Measurements from ENCODE around the gene STK4. TPM values are rescaled to one million over a fixed set of nuclear protein-coding genes. Genes with fewer than 3 reads are reported as not detected.
A peak's percentile ranks its signal among the peaks of the same experiment; 100 is the strongest.

The STK4 gene
- total and polyA plus RNA-seq, 4 experiments from 2014 or later: 151 to 374 (median 312) TPM

GRCh38 chr20:44928595-44928994, 37.7 kb upstream of the STK4 start:
- Histone ChIP-seq H3K4me3 (ENCODE audit: low read length in 2 of 2) (no peak overlapping the region), H3K4me1 (ENCODE audit: insufficient read depth, low read length) (no peaks in the 10 kb centered on the region), H3K9me3 (ENCODE audit: control insufficient read depth in 1 of 2, low read length in 2 of 2) (no peaks in the 10 kb centered on the region), H3K36me3 (ENCODE audit: insufficient read depth, low read length) (no peaks in the 10 kb centered on the region), H3K27me3 (ENCODE audit: insufficient read depth, low read length) (no peaks in the 10 kb centered on the region), H3K27ac (ENCODE audit: low read depth, low read length) (no peak overlapping the region)
- Mint-ChIP-seq H3K4me3 (no peak overlapping the region), H3K27me3 (no peaks in the 10 kb centered on the region), H3K9me3 (no peaks in the 10 kb centered on the region), H3K27ac (peak overlapping the region in 1 of 7 donors; percentile 42), H3K36me3 (peaks cover 23 to 34% of the 10 kb centered on the region in 2 donors), H3K4me1 (no peaks in the 10 kb centered on the region)
- DNase-seq: no peak
- intact Hi-C loops (cut with micrococcal nuclease): no loop called here
- CTCF ChIA-PET (ENCODE audit: partially characterized antibody): no interaction called here
- POLR2A ChIA-PET (ENCODE audit: partially characterized antibody): interaction anchor here (0.7 kb wide), 1 partner anchor 122 kb away, joined by 3 read pairs; no protein-coding TSS in a partner anchor

- no peaks in the 10 kb centered on the region for H3K4me1 ChIP-seq (ENCODE audit: insufficient read depth, low read length)
- CTCF ChIA-PET (ENCODE audit: partially characterized antibody): no interaction called here
Measured at GRCh38 chr20:44930517-44931168, 35.7 kb upstream of the STK4 start.

GRCh38 chr20:44931911-44932310, 34.4 kb upstream of the STK4 start:
- no peak overlapping the region for H3K4me3 ChIP-seq (ENCODE audit: low read length in 2 of 2)
- H3K27ac Mint-ChIP-seq: no peak overlapping the region
- peaks cover 8% of the 10 kb centered on the region for H3K36me3 ChIP-seq (ENCODE audit: insufficient read depth, low read length)
- no peak overlapping the region for H3K27ac ChIP-seq (ENCODE audit: low read depth, low read length)
- H3K4me1 Mint-ChIP-seq: no peaks in the 10 kb centered on the region
- intact Hi-C loops (cut with micrococcal nuclease): no loop called here
- no peaks in the 10 kb centered on the region for H3K27me3 ChIP-seq (ENCODE audit: insufficient read depth, low read length)
- H3K27me3 Mint-ChIP-seq: no peaks in the 10 kb centered on the region
- peaks cover 22 to 35% of the 10 kb centered on the region in 2 donors for H3K36me3 Mint-ChIP-seq
- no peak overlapping the region for H3K4me3 Mint-ChIP-seq
- ChIA-PET CTCF (ENCODE audit: partially characterized antibody) (no interaction called here), POLR2A (ENCODE audit: partially characterized antibody) (no interaction called here)
- H3K4me1 ChIP-seq (ENCODE audit: insufficient read depth, low read length): no peaks in the 10 kb centered on the region
- H3K9me3 ChIP-seq (ENCODE audit: control insufficient read depth in 1 of 2, low read length in 2 of 2): no peaks in the 10 kb centered on the region
- no peaks in the 10 kb centered on the region for H3K9me3 Mint-ChIP-seq
- no peak for DNase-seq

More at GRCh38 chr20:44930517-44931168, 35.7 kb upstream of the STK4 start:
- intact Hi-C loops (cut with micrococcal nuclease): no loop called here
- Mint-ChIP-seq H3K36me3 (peaks cover 22 to 25% of the 10 kb centered on the region in 2 donors), H3K9me3 (no peaks in the 10 kb centered on the region), H3K27me3 (no peaks in the 10 kb centered on the region), H3K4me3 (no peak overlapping the region), H3K27ac (peak overlapping the region in 2 of 7 donors; percentile 30 to 55), H3K4me1 (no peaks in the 10 kb centered on the region)
- H3K27me3 ChIP-seq (ENCODE audit: insufficient read depth, low read length): no peaks in the 10 kb centered on the region
- no peak overlapping the region for H3K4me3 ChIP-seq (ENCODE audit: low read length in 2 of 2)
- H3K36me3 ChIP-seq (ENCODE audit: insufficient read depth, low read length): no peaks in the 10 kb centered on the region
- POLR2A ChIA-PET (ENCODE audit: partially characterized antibody): interaction anchor here (0.9 kb wide), 1 partner anchor 11 kb away, joined by 3 read pairs; no protein-coding TSS in a partner anchor
- no peaks in the 10 kb centered on the region for H3K9me3 ChIP-seq (ENCODE audit: control insufficient read depth in 1 of 2, low read length in 2 of 2)
- H3K27ac ChIP-seq (ENCODE audit: low read depth, low read length): no peak overlapping the region
- no peak for DNase-seq

GRCh38 chr20:44932916-44933315, 33.4 kb upstream of the STK4 start:
- Mint-ChIP-seq H3K9me3 (no peaks in the 10 kb centered on the region), H3K36me3 (peaks cover 28 to 44% of the 10 kb centered on the region in 2 donors), H3K27me3 (no peaks in the 10 kb centered on the region), H3K4me1 (no peaks in the 10 kb centered on the region), H3K27ac (peak overlapping the region in 1 of 7 donors; percentile 37), H3K4me3 (no peak overlapping the region)
- DNase-seq: no peak
- no peaks in the 10 kb centered on the region for H3K27me3 ChIP-seq (ENCODE audit: insufficient read depth, low read length)
- ChIA-PET CTCF (ENCODE audit: partially characterized antibody) (no interaction called here), POLR2A (ENCODE audit: partially characterized antibody) (no interaction called here)
- H3K36me3 ChIP-seq (ENCODE audit: insufficient read depth, low read length): peaks cover 13% of the 10 kb centered on the region
- H3K4me3 ChIP-seq (ENCODE audit: low read length in 2 of 2): no peak overlapping the region
- no peaks in the 10 kb centered on the region for H3K9me3 ChIP-seq (ENCODE audit: control insufficient read depth in 1 of 2, low read length in 2 of 2)
- H3K27ac ChIP-seq (ENCODE audit: low read depth, low read length): no peak overlapping the region
- intact Hi-C loops (cut with micrococcal nuclease): no loop called here
- H3K4me1 ChIP-seq (ENCODE audit: insufficient read depth, low read length): no peaks in the 10 kb centered on the region

- H3K4me1 Mint-ChIP-seq: peaks cover 0 to 3% (median 0%) of the 10 kb centered on the region in 4 donors
- no peak for DNase-seq
- ChIA-PET POLR2A (ENCODE audit: partially characterized antibody) (no interaction called here), CTCF (ENCODE audit: partially characterized antibody) (interaction anchor here (1.2 to 1.3 kb wide), 2 partner anchors 15 to 169 kb away, joined by 3 to 5 read pairs; no protein-coding TSS in a partner anchor)
- H3K4me1 ChIP-seq (ENCODE audit: insufficient read depth, low read length): no peaks in the 10 kb centered on the region
- no peaks in the 10 kb centered on the region for H3K27me3 ChIP-seq (ENCODE audit: insufficient read depth, low read length)
- H3K27ac Mint-ChIP-seq: peak overlapping the region in 1 of 7 donors; percentile 13
- peaks cover 16% of the 10 kb centered on the region for H3K36me3 ChIP-seq (ENCODE audit: insufficient read depth, low read length)
- peaks cover 29 to 66% of the 10 kb centered on the region in 2 donors for H3K36me3 Mint-ChIP-seq
- H3K9me3 Mint-ChIP-seq: no peaks in the 10 kb centered on the region
- no peak overlapping the region for H3K27ac ChIP-seq (ENCODE audit: low read depth, low read length)
- intact Hi-C loops (cut with micrococcal nuclease): no loop called here
- H3K27me3 Mint-ChIP-seq: no peaks in the 10 kb centered on the region
- H3K4me3 ChIP-seq (ENCODE audit: low read length in 2 of 2): no peak overlapping the region
- H3K9me3 ChIP-seq (ENCODE audit: control insufficient read depth in 1 of 2, low read length in 2 of 2): no peaks in the 10 kb centered on the region
- H3K4me3 Mint-ChIP-seq: no peak overlapping the region
Measured at GRCh38 chr20:44936510-44936909, 29.8 kb upstream of the STK4 start.

- H3K4me3 Mint-ChIP-seq: no peak overlapping the region
- CTCF ChIA-PET (ENCODE audit: partially characterized antibody): interaction anchor here (1.3 kb wide), 1 partner anchor 25 kb away, joined by 3 read pairs; no protein-coding TSS in a partner anchor
- H3K36me3 Mint-ChIP-seq: peaks cover 33 to 76% of the 10 kb centered on the region in 2 donors
- no peaks in the 10 kb centered on the region for H3K27me3 ChIP-seq (ENCODE audit: insufficient read depth, low read length)
- H3K36me3 ChIP-seq (ENCODE audit: insufficient read depth, low read length): peaks cover 35% of the 10 kb centered on the region
- peaks cover 0 to 3% (median 0%) of the 10 kb centered on the region in 4 donors for H3K4me1 Mint-ChIP-seq
- no peaks in the 10 kb centered on the region for H3K9me3 ChIP-seq (ENCODE audit: control insufficient read depth in 1 of 2, low read length in 2 of 2)
- H3K27ac ChIP-seq (ENCODE audit: low read depth, low read length): no peak overlapping the region
- H3K9me3 Mint-ChIP-seq: no peaks in the 10 kb centered on the region
- POLR2A ChIA-PET (ENCODE audit: partially characterized antibody): no interaction called here
- intact Hi-C loops (cut with micrococcal nuclease): no loop called here
- no peak overlapping the region for H3K4me3 ChIP-seq (ENCODE audit: low read length in 2 of 2)
- H3K4me1 ChIP-seq (ENCODE audit: insufficient read depth, low read length): no peaks in the 10 kb centered on the region
- no peaks in the 10 kb centered on the region for H3K27me3 Mint-ChIP-seq
- H3K27ac Mint-ChIP-seq: peak overlapping the region in 5 of 7 donors; percentile 5 to 65 (median 42)
- DNase-seq: no peak
Measured at GRCh38 chr20:44938637-44939036, 27.7 kb upstream of the STK4 start.

- no peaks in the 10 kb centered on the region for H3K27me3 ChIP-seq (ENCODE audit: insufficient read depth, low read length)
- H3K9me3 Mint-ChIP-seq: no peaks in the 10 kb centered on the region
- H3K4me1 ChIP-seq (ENCODE audit: insufficient read depth, low read length): no peaks in the 10 kb centered on the region
- no peaks in the 10 kb centered on the region for H3K27me3 Mint-ChIP-seq
- POLR2A ChIA-PET (ENCODE audit: partially characterized antibody): interaction anchor here (0.8 to 0.9 kb wide), 2 partner anchors 10 to 11 kb away, joined by 3 read pairs; no protein-coding TSS in a partner anchor
- H3K27ac ChIP-seq (ENCODE audit: low read depth, low read length): no peak overlapping the region
- H3K4me3 Mint-ChIP-seq: no peak overlapping the region
- no peak for DNase-seq
- H3K9me3 ChIP-seq (ENCODE audit: control insufficient read depth in 1 of 2, low read length in 2 of 2): no peaks in the 10 kb centered on the region
- peak overlapping the region in 3 of 7 donors; percentile 14 to 66 (median 15) for H3K27ac Mint-ChIP-seq
- H3K4me1 Mint-ChIP-seq: peaks cover 0 to 5% (median 0%) of the 10 kb centered on the region in 4 donors
- intact Hi-C loops (cut with micrococcal nuclease): no loop called here
- no peak overlapping the region for H3K4me3 ChIP-seq (ENCODE audit: low read length in 2 of 2)
- peaks cover 39% of the 10 kb centered on the region for H3K36me3 ChIP-seq (ENCODE audit: insufficient read depth, low read length)
- CTCF ChIA-PET (ENCODE audit: partially characterized antibody): interaction anchor here (0.9 to 1.4 kb wide), 4 partner anchors 17 to 170 kb away, joined by 3 to 5 read pairs (median 4); no protein-coding TSS in a partner anchor
- H3K36me3 Mint-ChIP-seq: peaks cover 50 to 85% of the 10 kb centered on the region in 2 donors
Measured at GRCh38 chr20:44941120-44941691, 25.1 kb upstream of the STK4 start.

Data from CD4-positive, alpha-beta memory T cell (primary cell).